Subcutaneous abdominal adipose tissue (tissue), 5 donors: Measurements from ENCODE around the gene KISS1.

Source experiments
- H3K27ac ChIP-seq: one replicate; pipeline ENCODE4 v1.7.0; 2013; ENCODE audit warnings: low read depth, mild to moderate bottlenecking, inconsistent platforms, low read length, moderate library complexity
- H3K27me3 ChIP-seq, 5 donors: one replicate each; pipeline ENCODE4 v1.7.0; 2013; ENCODE audit warnings: low read length in 5 of 5, inconsistent platforms in 1 of 5; ENCODE audit not compliant: control insufficient read depth in 5 of 5, insufficient read depth in 4 of 5
- H3K36me3 ChIP-seq, 5 donors: one replicate each; pipeline ENCODE4 v1.7.0; 2013; ENCODE audit warnings: low read length in 5 of 5; ENCODE audit not compliant: control insufficient read depth in 5 of 5, insufficient read depth in 5 of 5
- H3K4me1 ChIP-seq, 5 donors: one replicate each; pipeline ENCODE4 v1.7.0; 2013; ENCODE audit warnings: low read length in 5 of 5, mild to moderate bottlenecking in 3 of 5, moderate library complexity in 1 of 5; ENCODE audit not compliant: control insufficient read depth in 5 of 5, insufficient read depth in 5 of 5
- H3K4me3 ChIP-seq, 5 donors: one replicate each; pipeline ENCODE4 v1.7.0; 2013; ENCODE audit warnings: low read length in 5 of 5, low read depth in 1 of 5
- H3K9ac ChIP-seq, 5 donors: one replicate each; pipeline ENCODE4 v1.7.0; 2013; ENCODE audit warnings: low read length in 5 of 5, mild to moderate bottlenecking in 4 of 5, moderate library complexity in 3 of 5
- H3K9me3 ChIP-seq, 5 donors: one replicate each; pipeline ENCODE4 v1.7.0; 2013; ENCODE audit warnings: low read length in 5 of 5; ENCODE audit not compliant: control insufficient read depth in 5 of 5
- donor health status: healthy.
- donor health status: healthy.
- donor health status: healthy.
- donor health status: healthy.
- donor health status: healthy.

KISS1 gene

GRCh38 chr1:204194771-204195170 lies 1.5 kb downstream of the KISS1 start:
- Histone ChIP-seq H3K9ac (no peak overlapping the region), H3K9me3 (no peaks in the 10 kb centered on the region), H3K36me3 (no peaks in the 10 kb centered on the region), H3K4me1 (peaks cover 0 to 22% (median 12%) of the 10 kb centered on the region in 5 donors), H3K27ac (no peak overlapping the region), H3K4me3 (no peak overlapping the region), H3K27me3 (peaks cover 0 to 36% (median 14%) of the 10 kb centered on the region in 5 donors)

GRCh38 chr1:204194080-204194479 lies 2.2 kb downstream of the KISS1 start:
- no peaks in the 10 kb centered on the region for H3K9me3 ChIP-seq
- peaks cover 0 to 18% (median 12%) of the 10 kb centered on the region in 5 donors for H3K4me1 ChIP-seq
- H3K36me3 ChIP-seq = no peaks in the 10 kb centered on the region
- H3K27me3 ChIP-seq = peaks cover 0 to 41% (median 19%) of the 10 kb centered on the region in 5 donors
- no peak overlapping the region for H3K27ac ChIP-seq
- H3K9ac ChIP-seq = no peak overlapping the region
- no peak overlapping the region for H3K4me3 ChIP-seq

GRCh38 chr1:204192589-204193352 lies 3.5 kb downstream of the KISS1 start:
- no peak overlapping the region for H3K27ac ChIP-seq
- no peaks in the 10 kb centered on the region for H3K36me3 ChIP-seq
- peaks cover 0 to 9% (median 4%) of the 10 kb centered on the region in 5 donors for H3K4me1 ChIP-seq
- no peaks in the 10 kb centered on the region for H3K9me3 ChIP-seq
- H3K9ac ChIP-seq = no peak overlapping the region
- H3K4me3 ChIP-seq = no peak overlapping the region
- H3K27me3 ChIP-seq = peaks cover 7 to 54% (median 26%) of the 10 kb centered on the region in 5 donors

- Histone ChIP-seq H3K9ac (no peak overlapping the region), H3K4me3 (no peak overlapping the region), H3K9me3 (no peaks in the 10 kb centered on the region), H3K4me1 (peaks cover 0 to 9% (median 4%) of the 10 kb centered on the region in 5 donors), H3K27me3 (peaks cover 7 to 57% (median 31%) of the 10 kb centered on the region in 5 donors), H3K27ac (no peak overlapping the region), H3K36me3 (no peaks in the 10 kb centered on the region)
Observed at GRCh38 chr1:204192046-204192445, 4.2 kb downstream of the KISS1 start.

GRCh38 chr1:204191456-204191855 lies 4.8 kb downstream of the KISS1 start:
- H3K4me3 ChIP-seq = no peak overlapping the region
- H3K9ac ChIP-seq = no peak overlapping the region
- peaks cover 0 to 9% (median 4%) of the 10 kb centered on the region in 5 donors for H3K4me1 ChIP-seq
- H3K9me3 ChIP-seq = no peaks in the 10 kb centered on the region
- H3K36me3 ChIP-seq = no peaks in the 10 kb centered on the region
- no peak overlapping the region for H3K27ac ChIP-seq
- peaks cover 7 to 57% (median 32%) of the 10 kb centered on the region in 5 donors for H3K27me3 ChIP-seq

GRCh38 chr1:204190212-204191211 lies 5.8 kb downstream of the KISS1 start:
- Histone ChIP-seq H3K4me3 (peak overlapping the region in 2 of 5 donors; percentile 11 to 48), H3K27ac (no peak overlapping the region), H3K9ac (no peak overlapping the region), H3K4me1 (peaks cover 0 to 9% (median 4%) of the 10 kb centered on the region in 5 donors), H3K36me3 (no peaks in the 10 kb centered on the region), H3K27me3 (peaks cover 7 to 52% (median 25%) of the 10 kb centered on the region in 5 donors), H3K9me3 (no peaks in the 10 kb centered on the region)

GRCh38 chr1:204188959-204189639 lies 7.2 kb downstream of the KISS1 start:
- H3K9ac ChIP-seq = no peak overlapping the region
- H3K27ac ChIP-seq = no peak overlapping the region
- peaks cover 0 to 9% (median 4%) of the 10 kb centered on the region in 5 donors for H3K4me1 ChIP-seq
- no peaks in the 10 kb centered on the region for H3K9me3 ChIP-seq
- H3K27me3 ChIP-seq = peaks cover 7 to 45% (median 21%) of the 10 kb centered on the region in 5 donors
- no peaks in the 10 kb centered on the region for H3K36me3 ChIP-seq
- H3K4me3 ChIP-seq = no peak overlapping the region

GRCh38 chr1:204186597-204186996 lies 9.7 kb downstream of the KISS1 start:
- Histone ChIP-seq H3K36me3 (no peaks in the 10 kb centered on the region), H3K27ac (no peak overlapping the region), H3K4me3 (no peak overlapping the region), H3K9me3 (no peaks in the 10 kb centered on the region), H3K9ac (no peak overlapping the region), H3K27me3 (peaks cover 7 to 35% (median 21%) of the 10 kb centered on the region in 5 donors), H3K4me1 (peaks cover 0 to 9% (median 4%) of the 10 kb centered on the region in 5 donors)

GRCh38 chr1:204181116-204181515 lies 15.2 kb downstream of the KISS1 start:
- H3K4me1 ChIP-seq = no peaks in the 10 kb centered on the region
- no peaks in the 10 kb centered on the region for H3K9me3 ChIP-seq
- no peak overlapping the region for H3K9ac ChIP-seq
- H3K4me3 ChIP-seq = no peak overlapping the region
- H3K27me3 ChIP-seq = peaks cover 0 to 19% (median 12%) of the 10 kb centered on the region in 5 donors
- no peak overlapping the region for H3K27ac ChIP-seq
- H3K36me3 ChIP-seq = no peaks in the 10 kb centered on the region
